DND-41 (cell line): ENCODE measurements around the gene CTDSPL2.

Experiments used
- CTCF ChIP-seq: IDR thresholded peaks from 2 replicates; pipeline ENCODE4 v1.5.1; 2012; ENCODE audit warnings: borderline replicate concordance, low read length, moderate library complexity, mild to moderate bottlenecking; ENCODE audit not compliant: poor library complexity, severe bottlenecking; ENCODE audit errors: extremely low read depth
- EZH2 ChIP-seq: IDR thresholded peaks from 3 replicates; pipeline ENCODE4 v1.6.1; 2012; ENCODE audit warnings: borderline replicate concordance, low read depth, mild to moderate bottlenecking, moderate library complexity, low read length, inconsistent platforms; ENCODE audit not compliant: severe bottlenecking

GRCh38 chr15:44550256-44550655 is 122.8 kb downstream of the CTDSPL2 start:
- TF ChIP-seq CTCF: peak; percentile 10
- no peak for TF ChIP-seq EZH2
